Activated naive CD8-positive, alpha-beta T cell treated with anti-CD3 and anti-CD28 coated beads, Interleukin-2, amount 10 ng/mL, durations not matched to agents 7 days and 5 days (primary cell): ENCODE measurements around the gene RDM1. TPM values are rescaled to one million over a fixed set of nuclear protein-coding genes. Genes with fewer than 3 reads are reported as not detected.

Experiments used
- ATAC-seq: fragments of 150-1000 bp; cut with Tn5 transposase; one replicate; pipeline ENCODE4 v1.10.0; 2021; ENCODE audit warnings: low read depth, moderate library complexity
- POLR2A ChIA-PET: fragments of 350-600 bp; sonication (Branson Sonifier 250); formaldehyde crosslinking; loops from one replicate; lab custom pipeline; 2021; ENCODE audit warnings: antibody characterized with exemption; lab: Charles Lee
- DNase-seq: peaks from one replicate; pipeline ENCODE4 v3.0.0; 2021
- H3K27ac Mint-ChIP-seq: one replicate; pipeline ENCODE4 v1.8.0; 2022; ENCODE audit warnings: mild to moderate bottlenecking, mixed read lengths
- H3K27me3 Mint-ChIP-seq: one replicate; pipeline ENCODE4 v1.8.0; 2022; ENCODE audit warnings: mild to moderate bottlenecking, moderate library complexity, mixed read lengths
- H3K36me3 Mint-ChIP-seq: one replicate; pipeline ENCODE4 v1.8.0; 2021; ENCODE audit warnings: mild to moderate bottlenecking, mixed read lengths
- H3K4me1 Mint-ChIP-seq: one replicate; pipeline ENCODE4 v1.8.0; 2021; ENCODE audit warnings: mixed read lengths
- H3K4me3 Mint-ChIP-seq: one replicate; pipeline ENCODE4 v1.8.0; 2022; ENCODE audit warnings: mild to moderate bottlenecking, moderate library complexity, mixed read lengths
- H3K9me3 Mint-ChIP-seq: one replicate; pipeline ENCODE4 v1.8.0; 2021; ENCODE audit warnings: mixed read lengths
- total RNA-seq, 2 experiments: library from RNA; stranded (reverse); gene quantifications; one replicate each; pipeline ENCODE4 v1.2.3, GENCODE V29; 2021

RDM1 gene, protein sequence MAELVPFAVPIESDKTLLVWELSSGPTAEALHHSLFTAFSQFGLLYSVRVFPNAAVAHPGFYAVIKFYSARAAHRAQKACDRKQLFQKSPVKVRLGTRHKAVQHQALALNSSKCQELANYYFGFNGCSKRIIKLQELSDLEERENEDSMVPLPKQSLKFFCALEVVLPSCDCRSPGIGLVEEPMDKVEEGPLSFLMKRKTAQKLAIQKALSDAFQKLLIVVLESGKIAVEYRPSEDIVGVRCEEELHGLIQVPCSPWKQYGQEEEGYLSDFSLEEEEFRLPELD
- total RNA-seq: 10 to 100 TPM; 17.3 to 25.0 TPM

DNA sequence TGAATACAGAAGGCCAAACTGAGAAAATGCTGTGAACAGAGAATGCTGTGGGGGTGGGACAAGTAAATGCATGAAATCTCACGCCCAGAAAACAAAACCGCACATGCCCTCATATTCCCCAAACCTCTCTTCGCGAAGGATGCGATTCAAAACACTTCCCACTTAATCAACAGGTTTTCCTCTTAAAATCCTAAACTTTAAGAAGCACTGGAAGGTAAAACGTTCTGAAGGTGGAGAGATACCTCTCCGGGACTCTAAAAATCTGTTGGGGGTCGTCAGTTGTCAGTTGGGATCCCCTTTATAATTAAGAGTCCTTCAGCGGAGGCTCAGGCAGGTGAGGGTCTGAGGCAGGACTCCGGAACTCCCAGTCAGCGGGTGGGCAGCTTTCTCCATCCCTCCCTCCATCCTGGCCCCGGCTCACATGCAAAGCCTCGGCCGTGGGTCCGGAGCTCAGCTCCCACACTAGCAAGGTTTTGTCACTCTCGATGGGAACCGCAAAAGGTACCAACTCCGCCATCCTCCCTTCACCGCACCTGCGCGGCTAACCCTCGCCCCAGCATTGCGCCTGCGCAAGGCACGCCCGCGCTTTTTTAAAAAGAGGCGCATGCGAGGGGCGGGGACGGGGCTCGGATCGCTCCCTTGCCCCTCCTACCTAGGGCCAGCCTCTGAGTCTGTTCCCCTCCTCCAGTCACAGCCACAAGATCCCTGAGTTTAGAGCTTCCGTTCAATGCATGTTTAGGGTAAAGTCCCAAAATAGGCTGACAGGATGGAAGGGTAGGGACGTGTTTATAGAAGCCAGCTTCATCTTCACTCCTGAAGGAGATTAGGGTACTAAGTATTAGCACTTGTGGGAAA, at the start of gene RDM1:
RDM1 (minus strand) TSS at position 563 of the 855 bp plus-strand sequence; CDS start at position 517, 46 bp downstream.
- Mint-ChIP-seq H3K27me3 (peaks cover 2% of the 10 kb centered on the region), H3K27ac (peak within 1 kb of the TSS; percentile 86), H3K4me1 (peaks cover 28% of the 10 kb centered on the region), H3K36me3 (peaks cover 15% of the 10 kb centered on the region), H3K9me3 (no peaks in the 10 kb centered on the region), H3K4me3 (peak within 1 kb of the TSS; percentile 84)
- DNase-seq (peak; percentile 96), ATAC-seq (peak; percentile 98)
- POLR2A ChIA-PET: interaction anchor here (0.6 to 3.8 kb wide), 12 partner anchors 11 to 121 kb away, joined by 3 to 29 read pairs (median 7); partner anchors contain the start of genes CCL5 and TAF15

DNA sequence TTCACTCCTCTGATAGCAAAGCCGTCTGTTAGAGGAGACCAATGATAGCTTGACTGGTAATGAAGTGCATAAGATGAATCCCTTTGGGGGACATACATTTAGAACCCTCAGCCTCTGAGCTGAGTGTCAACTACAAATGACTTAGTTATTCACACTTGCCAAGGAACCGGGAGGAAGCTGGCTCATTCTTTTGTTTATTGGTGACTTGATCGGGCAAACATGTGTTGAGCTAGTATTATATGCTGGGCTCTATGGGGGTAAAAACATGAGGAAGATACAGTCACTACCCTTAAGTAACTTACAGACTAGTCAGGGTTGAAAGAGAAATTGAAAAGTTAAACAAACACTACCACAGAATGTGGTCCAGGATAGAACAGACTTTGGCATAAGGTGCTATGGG, 47.8 kb upstream of the RDM1 start:
- ATAC-seq: no peak
- POLR2A ChIA-PET: interaction anchor here (0.9 kb wide), 1 partner anchor 9 kb away, joined by 3 read pairs; no protein-coding TSS in a partner anchor
- Mint-ChIP-seq H3K27me3 (peaks cover 11% of the 10 kb centered on the region), H3K27ac (no peak overlapping the region), H3K4me1 (no peaks in the 10 kb centered on the region), H3K4me3 (no peak overlapping the region), H3K9me3 (no peaks in the 10 kb centered on the region), H3K36me3 (no peaks in the 10 kb centered on the region)
- no peak for DNase-seq

DNA sequence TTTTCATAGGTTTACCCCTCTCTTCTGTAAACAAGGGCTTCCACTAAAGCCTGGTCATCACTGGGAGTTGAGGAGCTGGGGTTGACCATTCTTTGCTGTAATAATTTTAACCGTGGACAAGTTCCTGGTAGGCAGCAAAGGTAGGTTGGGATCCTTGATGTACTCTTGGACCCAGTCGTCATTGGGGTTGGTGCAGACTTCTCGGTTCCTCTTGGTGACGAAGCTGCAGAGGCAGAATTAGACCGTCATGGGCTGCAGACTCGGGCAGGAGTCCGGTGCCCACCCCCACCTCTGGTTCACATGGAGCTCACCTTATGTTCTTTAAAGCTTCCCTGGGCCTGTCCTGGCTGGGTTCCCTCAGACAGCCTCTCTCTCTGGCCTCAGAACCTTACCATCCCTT, 46.9 kb upstream of the RDM1 start:
- Mint-ChIP-seq H3K4me3 (no peak overlapping the region), H3K4me1 (no peaks in the 10 kb centered on the region), H3K27ac (no peak overlapping the region), H3K27me3 (peaks cover 11% of the 10 kb centered on the region), H3K9me3 (no peaks in the 10 kb centered on the region), H3K36me3 (no peaks in the 10 kb centered on the region)
- ATAC-seq (no peak), DNase-seq (no peak)
- POLR2A ChIA-PET: no interaction called here

DNA sequence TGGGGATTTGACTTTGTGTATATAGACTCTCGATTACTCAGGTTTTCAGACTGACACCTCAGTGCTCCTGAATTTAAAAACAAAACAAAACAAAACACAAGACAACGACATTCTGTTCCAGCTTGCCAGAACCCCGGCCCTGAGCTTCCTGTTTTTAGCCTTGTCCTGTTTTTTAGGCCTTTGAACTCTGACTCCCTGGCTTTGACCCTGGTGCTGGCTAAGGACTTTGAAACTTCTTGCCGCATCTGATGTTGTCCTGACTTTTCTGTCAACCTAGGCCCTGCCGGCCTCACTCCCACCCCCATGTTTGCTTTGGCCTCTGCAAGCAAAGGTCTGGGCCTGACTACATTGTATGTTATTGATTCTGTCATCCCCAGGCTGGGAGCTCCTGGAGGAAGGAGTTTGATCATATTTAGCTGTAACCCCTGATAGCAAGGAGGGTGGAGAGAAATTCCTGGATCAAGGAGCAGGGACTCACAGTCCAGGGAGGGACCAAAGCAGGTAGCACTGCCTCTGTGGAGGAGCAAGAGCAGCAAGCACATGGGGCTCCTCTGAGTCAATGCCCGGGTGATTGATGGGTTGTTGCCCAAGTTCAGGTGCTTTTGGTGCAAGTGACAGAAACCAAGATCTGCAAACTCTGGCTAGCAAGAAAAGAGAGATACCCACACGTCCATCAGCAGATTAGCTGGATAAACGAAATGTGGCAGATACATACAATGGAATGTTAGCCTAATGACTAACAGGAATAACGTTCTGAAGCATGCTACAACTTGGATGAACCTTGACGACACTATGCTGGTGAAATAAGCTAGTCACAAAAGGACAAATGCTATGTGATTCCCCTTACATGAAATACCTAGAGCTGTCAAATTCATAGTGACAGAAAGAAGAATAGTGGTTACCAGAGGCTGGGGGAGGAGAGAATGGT, 43.0 kb upstream of the RDM1 start:
- POLR2A ChIA-PET: no interaction called here
- Mint-ChIP-seq H3K27me3 (peaks cover 21% of the 10 kb centered on the region), H3K27ac (no peak overlapping the region), H3K9me3 (no peaks in the 10 kb centered on the region), H3K4me1 (peaks cover 2% of the 10 kb centered on the region), H3K4me3 (no peak overlapping the region), H3K36me3 (no peaks in the 10 kb centered on the region)
- DNase-seq (no peak), ATAC-seq (no peak)

DNA sequence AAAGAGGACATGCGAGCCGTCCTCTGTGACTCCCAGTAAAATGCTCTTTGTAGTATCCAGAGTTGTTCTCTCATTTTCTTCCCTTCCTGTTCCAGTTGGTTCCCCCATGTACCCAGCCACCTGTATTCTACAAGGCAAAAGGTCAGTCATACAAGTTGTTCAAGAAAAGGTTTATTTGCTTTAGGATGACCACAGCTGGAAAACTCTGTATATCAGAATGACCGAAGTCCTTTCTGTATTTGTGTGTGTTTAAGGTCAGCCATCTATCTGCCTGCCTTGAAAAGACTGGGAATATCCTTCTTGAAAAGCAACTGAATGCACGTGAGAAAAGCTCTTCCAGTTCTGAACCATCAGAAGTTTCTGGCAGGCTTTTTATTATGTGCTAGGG, 42.4 kb upstream of the RDM1 start:
- H3K27me3 Mint-ChIP-seq: peaks cover 21% of the 10 kb centered on the region
- H3K9me3 Mint-ChIP-seq: no peaks in the 10 kb centered on the region
- no peaks in the 10 kb centered on the region for H3K36me3 Mint-ChIP-seq
- H3K4me1 Mint-ChIP-seq: peaks cover 2% of the 10 kb centered on the region
- ATAC-seq: no peak
- POLR2A ChIA-PET: no interaction called here
- no peak overlapping the region for H3K27ac Mint-ChIP-seq
- DNase-seq: no peak
- no peak overlapping the region for H3K4me3 Mint-ChIP-seq

DNA sequence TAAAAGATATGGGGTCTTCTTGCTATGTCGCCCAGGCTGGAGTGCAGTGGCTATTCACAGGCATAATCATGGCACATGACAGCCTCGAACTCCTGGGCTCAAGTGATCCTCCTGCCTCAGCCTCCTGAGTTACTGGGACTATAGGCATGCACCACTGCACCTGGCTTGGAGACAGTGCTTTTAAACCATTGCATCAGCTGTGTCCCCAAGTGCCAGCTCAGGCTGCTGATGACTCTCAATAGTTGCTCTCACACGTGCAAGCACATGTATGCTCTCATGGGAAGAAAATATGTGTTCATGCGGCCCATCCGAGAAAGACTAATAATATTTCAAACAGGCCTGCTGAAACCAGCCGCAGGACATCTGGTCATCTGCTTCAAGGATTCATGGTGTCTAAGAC, 42.0 kb upstream of the RDM1 start:
- no peak for ATAC-seq
- no peak overlapping the region for H3K4me3 Mint-ChIP-seq
- POLR2A ChIA-PET: no interaction called here
- H3K9me3 Mint-ChIP-seq: no peaks in the 10 kb centered on the region
- H3K27me3 Mint-ChIP-seq: peaks cover 21% of the 10 kb centered on the region
- H3K27ac Mint-ChIP-seq: no peak overlapping the region
- no peak for DNase-seq
- no peaks in the 10 kb centered on the region for H3K36me3 Mint-ChIP-seq
- H3K4me1 Mint-ChIP-seq: peaks cover 2% of the 10 kb centered on the region

DNA sequence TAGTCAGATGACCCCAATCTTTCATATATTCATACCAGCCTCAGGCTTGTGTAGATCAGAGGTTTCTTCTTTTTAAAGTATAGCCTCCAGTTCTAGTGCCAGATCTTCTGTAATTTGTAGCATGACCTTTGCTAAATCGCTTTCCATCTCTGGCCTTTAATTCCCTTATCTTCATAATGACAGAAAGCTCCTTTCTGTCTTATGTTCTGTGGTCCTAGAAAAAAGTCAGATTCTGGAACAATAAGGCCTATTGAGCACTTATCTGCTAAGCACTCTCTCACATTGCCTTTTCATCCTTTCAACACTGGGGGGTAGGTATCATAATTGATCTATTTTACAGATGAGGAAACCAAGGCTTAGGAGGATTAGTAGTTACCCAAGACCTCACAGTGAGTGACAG, 41.5 kb upstream of the RDM1 start:
- no peak overlapping the region for H3K27ac Mint-ChIP-seq
- DNase-seq (no peak), ATAC-seq (no peak)
- no peak overlapping the region for H3K4me3 Mint-ChIP-seq
- no peaks in the 10 kb centered on the region for H3K9me3 Mint-ChIP-seq
- POLR2A ChIA-PET: no interaction called here
- H3K4me1 Mint-ChIP-seq: peaks cover 2% of the 10 kb centered on the region
- H3K27me3 Mint-ChIP-seq: peaks cover 21% of the 10 kb centered on the region
- no peaks in the 10 kb centered on the region for H3K36me3 Mint-ChIP-seq

DNA sequence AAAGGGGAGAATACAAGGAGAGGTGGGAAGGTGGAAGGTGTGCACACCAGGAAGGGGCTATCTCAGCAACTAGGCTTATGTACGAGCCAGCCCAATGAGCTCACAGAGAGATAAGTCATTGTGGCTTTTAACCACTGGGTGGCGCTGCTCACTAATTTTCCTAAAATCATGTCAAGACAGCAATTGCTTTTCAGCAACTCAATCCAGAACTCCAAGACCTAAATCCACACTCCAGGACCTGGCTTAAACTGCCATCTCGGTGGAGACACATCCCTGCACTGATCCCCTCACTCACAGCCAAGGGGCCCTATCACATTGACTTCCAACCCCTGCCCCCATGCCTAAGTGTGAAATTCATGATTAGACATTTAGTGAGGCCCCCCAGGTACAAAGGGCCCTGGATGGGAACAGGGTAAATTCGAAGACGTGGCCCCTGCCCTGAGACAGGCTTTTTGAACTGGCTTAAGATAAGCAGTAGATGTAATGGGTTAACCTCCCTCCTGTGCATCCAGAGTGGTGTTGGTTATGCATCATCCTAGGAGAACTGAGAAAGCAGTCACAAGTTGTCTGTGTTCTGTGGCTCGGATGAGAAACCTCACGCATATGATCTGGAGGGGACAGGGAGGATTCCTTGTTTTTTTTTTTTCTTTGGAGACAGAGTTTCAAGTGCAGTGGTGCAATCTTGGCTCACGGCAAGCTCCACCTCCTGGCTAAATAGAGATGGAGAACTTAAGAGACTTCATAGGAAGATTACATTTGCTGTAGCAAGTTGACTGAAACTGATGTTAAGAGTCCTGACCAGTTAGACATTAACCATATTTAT, 39.2 kb upstream of the RDM1 start:
- Mint-ChIP-seq H3K27ac (no peak overlapping the region), H3K9me3 (no peaks in the 10 kb centered on the region), H3K4me3 (no peak overlapping the region), H3K4me1 (peaks cover 2% of the 10 kb centered on the region), H3K27me3 (peaks cover 15% of the 10 kb centered on the region), H3K36me3 (no peaks in the 10 kb centered on the region)
- POLR2A ChIA-PET: interaction anchor here (0.9 kb wide), 1 partner anchor 9 kb away, joined by 3 read pairs; no protein-coding TSS in a partner anchor
- ATAC-seq (peak; percentile 63), DNase-seq (peak; percentile 62)

DNA sequence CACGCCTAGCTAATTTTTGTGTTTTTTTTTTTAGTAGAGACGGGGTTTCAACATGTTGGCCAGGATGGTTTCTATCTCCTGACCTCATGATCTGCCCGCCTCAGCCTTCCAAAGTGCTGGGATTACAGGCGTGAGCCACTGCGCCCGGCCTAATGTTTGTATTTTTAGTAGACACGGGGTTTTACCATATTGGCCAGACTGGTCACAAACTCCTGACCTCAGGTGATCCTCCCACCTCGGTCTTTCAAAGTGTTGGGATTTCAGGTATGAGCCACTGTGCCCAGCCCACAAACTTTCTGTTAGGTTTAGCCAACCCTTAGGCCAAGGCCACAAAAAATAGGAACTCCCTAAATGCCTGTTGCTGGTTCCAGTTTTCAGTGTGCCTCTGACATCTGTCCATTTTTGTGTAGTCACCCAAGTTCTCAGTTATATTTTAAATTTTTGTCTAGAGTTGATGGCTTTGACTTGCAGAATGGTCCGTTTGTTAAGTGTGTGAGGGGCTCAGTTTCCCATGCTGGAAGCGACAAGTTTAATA, 38.0 kb upstream of the RDM1 start:
- ATAC-seq (no peak), DNase-seq (no peak)
- Mint-ChIP-seq H3K4me1 (peaks cover 2% of the 10 kb centered on the region), H3K27ac (no peak overlapping the region), H3K27me3 (peaks cover 18% of the 10 kb centered on the region), H3K36me3 (no peaks in the 10 kb centered on the region), H3K4me3 (no peak overlapping the region), H3K9me3 (no peaks in the 10 kb centered on the region)
- POLR2A ChIA-PET: no interaction called here

DNA sequence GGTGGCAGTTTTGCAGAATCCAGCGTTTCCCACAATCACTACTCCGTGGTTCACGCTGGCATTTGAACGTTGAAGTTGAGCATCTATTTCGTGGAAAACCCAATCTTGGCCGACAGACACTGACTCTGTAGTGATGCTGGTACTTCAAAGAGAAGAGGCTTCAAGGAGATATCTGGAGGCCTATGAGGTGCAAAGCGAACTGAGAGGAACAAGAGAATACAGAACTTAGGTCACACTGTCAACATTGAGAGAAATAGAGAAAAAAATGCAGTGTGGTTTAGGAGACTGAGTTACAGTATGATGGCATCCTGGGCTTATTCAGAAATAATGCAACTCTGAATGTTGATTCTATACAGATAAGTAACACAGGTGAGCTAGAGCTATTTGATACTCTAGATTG, 34.7 kb upstream of the RDM1 start:
- H3K36me3 Mint-ChIP-seq: no peaks in the 10 kb centered on the region
- peaks cover 13% of the 10 kb centered on the region for H3K27me3 Mint-ChIP-seq
- H3K27ac Mint-ChIP-seq: no peak overlapping the region
- no peaks in the 10 kb centered on the region for H3K9me3 Mint-ChIP-seq
- H3K4me3 Mint-ChIP-seq: no peak overlapping the region
- peaks cover 2% of the 10 kb centered on the region for H3K4me1 Mint-ChIP-seq
- POLR2A ChIA-PET: no interaction called here
- ATAC-seq: no peak
- DNase-seq: no peak

DNA sequence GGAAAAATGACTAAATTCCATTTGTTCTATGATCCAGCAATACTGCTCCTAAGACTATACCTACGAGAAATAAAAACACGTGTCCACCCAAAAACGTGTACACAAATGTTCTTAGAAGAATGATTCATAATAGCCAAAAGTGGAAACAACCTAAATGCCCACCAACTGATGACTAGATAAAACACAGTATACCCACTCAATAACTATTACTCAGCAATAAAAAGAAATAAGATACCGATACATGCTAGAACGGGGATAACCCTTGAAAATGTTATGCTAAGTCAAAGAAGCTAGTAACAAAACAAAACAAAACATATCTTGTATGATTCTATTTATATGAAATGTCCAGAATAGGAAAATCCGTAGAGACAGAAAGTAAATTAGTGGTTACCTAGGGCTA, 33.1 kb upstream of the RDM1 start:
- no peaks in the 10 kb centered on the region for H3K9me3 Mint-ChIP-seq
- POLR2A ChIA-PET: no interaction called here
- H3K4me1 Mint-ChIP-seq: no peaks in the 10 kb centered on the region
- H3K27me3 Mint-ChIP-seq: peaks cover 15% of the 10 kb centered on the region
- H3K36me3 Mint-ChIP-seq: no peaks in the 10 kb centered on the region
- H3K4me3 Mint-ChIP-seq: no peak overlapping the region
- H3K27ac Mint-ChIP-seq: no peak overlapping the region
- DNase-seq (no peak), ATAC-seq (no peak)

DNA sequence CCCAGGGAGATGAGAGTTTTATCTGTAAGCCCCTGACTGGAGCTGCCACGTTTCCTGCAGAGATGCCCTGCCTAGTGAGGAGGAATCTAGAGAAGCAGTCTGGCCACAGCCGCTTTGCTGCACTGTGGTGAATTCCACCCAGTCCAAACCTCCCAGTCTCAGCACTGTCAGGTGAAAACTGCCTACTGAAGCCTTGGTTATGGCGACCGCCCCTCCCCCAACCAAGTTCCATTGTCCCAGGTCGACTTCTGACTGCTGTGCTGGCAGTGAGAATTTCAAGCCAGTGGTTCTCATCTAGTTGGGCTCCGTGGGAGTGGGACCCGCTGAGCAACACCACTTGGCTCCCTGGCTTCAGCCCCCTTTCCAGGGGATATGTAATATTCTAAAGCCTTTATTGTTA, 23.1 kb upstream of the RDM1 start:
- Mint-ChIP-seq H3K4me1 (no peaks in the 10 kb centered on the region), H3K4me3 (no peak overlapping the region), H3K9me3 (no peaks in the 10 kb centered on the region), H3K27me3 (peaks cover 39% of the 10 kb centered on the region), H3K36me3 (peaks cover 1% of the 10 kb centered on the region), H3K27ac (no peak overlapping the region)
- DNase-seq (no peak), ATAC-seq (no peak)
- POLR2A ChIA-PET: no interaction called here
